Colonic mucosa (tissue), 4 donors: ENCODE results near the gene XCL2. TPM values are rescaled to one million over a fixed set of nuclear protein-coding genes. Genes with fewer than 3 reads are reported as not detected.

ENCODE experiments used
- DNase-seq: peaks from one replicate; pipeline ENCODE4 v3.0.0-alpha.2; 2020
- H3K27ac ChIP-seq: fragments of 200-600 bp; one replicate; pipeline ENCODE4 v1.8.0; 2021
- H3K27me3 ChIP-seq: fragments of 200-600 bp; one replicate; pipeline ENCODE4 v1.8.0; 2021
- H3K36me3 ChIP-seq: fragments of 200-600 bp; one replicate; pipeline ENCODE4 v1.8.0; 2021
- H3K4me1 ChIP-seq: fragments of 200-600 bp; one replicate; pipeline ENCODE4 v1.8.0; 2021; ENCODE audit warnings: mild to moderate bottlenecking
- H3K4me3 ChIP-seq: fragments of 200-600 bp; one replicate; pipeline ENCODE4 v1.8.0; 2021
- H3K9ac ChIP-seq, 2 donors: one replicate each; pipeline ENCODE4 v1.7.0; 2013; ENCODE audit warnings: control low read depth in 2 of 2, low read depth in 2 of 2, low read length in 2 of 2
- H3K9me3 ChIP-seq: fragments of 200-600 bp; one replicate; pipeline ENCODE4 v1.8.0; 2021
- intact Hi-C: fragments of 100-400 bp; cut with DNase I; formaldehyde crosslinking; loops from one replicate; pipeline ENCODE4 v1.14.1; 2022
- total RNA-seq, 2 donors: library from RNA; stranded (reverse); fragmentation: NEBNext Ultra II Directional in 1 of 2; extraction: Animal tissue kit (Norgen Biotek cat#: 25700) in 1 of 2; gene quantifications; one replicate each; pipeline ENCODE4 v1.2.1, GENCODE V29; 2021
- TF ChIP-seq, protein P1 (sequence below): fragments of 200-600 bp; IDR thresholded peaks from one replicate; pipeline ENCODE4 v1.8.0; 2022; ENCODE audit warnings: antibody characterized with exemption, mild to moderate bottlenecking
- donor health status: healthy.
- donor health status: DM: no; HTN: no; CAD: no.
- donor health status: DM: no; HTN: no; CAD: no.

The XCL2 gene
- total RNA-seq, 2 donors from 2014 or later: not detected

DNA sequence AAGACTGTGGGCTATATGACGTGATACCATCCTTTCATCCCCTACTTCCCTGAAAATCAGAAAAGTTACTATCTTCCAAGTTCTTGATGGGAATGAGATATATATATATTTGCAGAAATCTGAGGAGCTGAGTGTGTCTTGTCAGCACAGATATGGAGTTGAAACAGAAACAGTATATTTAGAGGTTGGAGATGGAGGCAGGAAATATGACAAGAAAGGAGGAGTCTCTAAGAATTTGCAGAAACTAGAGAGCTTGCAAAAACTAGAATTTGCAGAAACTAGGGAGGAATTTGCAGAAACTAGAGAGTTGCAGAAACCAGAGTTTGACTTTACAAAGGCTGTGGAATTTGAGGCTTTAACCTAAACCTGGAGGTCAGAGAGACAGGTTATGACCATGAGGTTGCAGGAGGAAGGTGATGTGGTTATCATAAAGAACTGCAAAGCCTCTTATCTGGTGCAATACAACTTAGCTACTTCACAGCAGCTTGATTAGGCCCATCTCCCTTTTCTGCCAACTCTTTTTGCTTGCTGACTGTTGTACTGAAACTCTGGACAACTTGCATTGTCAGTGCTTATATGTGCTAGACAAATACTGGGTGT is 22.3 kb downstream of the XCL2 start:
- intact Hi-C loops: no loop called here
- no peaks in the 10 kb centered on the region for H3K36me3 ChIP-seq
- TF ChIP-seq, protein P1, sequence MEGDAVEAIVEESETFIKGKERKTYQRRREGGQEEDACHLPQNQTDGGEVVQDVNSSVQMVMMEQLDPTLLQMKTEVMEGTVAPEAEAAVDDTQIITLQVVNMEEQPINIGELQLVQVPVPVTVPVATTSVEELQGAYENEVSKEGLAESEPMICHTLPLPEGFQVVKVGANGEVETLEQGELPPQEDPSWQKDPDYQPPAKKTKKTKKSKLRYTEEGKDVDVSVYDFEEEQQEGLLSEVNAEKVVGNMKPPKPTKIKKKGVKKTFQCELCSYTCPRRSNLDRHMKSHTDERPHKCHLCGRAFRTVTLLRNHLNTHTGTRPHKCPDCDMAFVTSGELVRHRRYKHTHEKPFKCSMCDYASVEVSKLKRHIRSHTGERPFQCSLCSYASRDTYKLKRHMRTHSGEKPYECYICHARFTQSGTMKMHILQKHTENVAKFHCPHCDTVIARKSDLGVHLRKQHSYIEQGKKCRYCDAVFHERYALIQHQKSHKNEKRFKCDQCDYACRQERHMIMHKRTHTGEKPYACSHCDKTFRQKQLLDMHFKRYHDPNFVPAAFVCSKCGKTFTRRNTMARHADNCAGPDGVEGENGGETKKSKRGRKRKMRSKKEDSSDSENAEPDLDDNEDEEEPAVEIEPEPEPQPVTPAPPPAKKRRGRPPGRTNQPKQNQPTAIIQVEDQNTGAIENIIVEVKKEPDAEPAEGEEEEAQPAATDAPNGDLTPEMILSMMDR: no peak
- DNase-seq: no peak
- no peaks in the 10 kb centered on the region for H3K27me3 ChIP-seq
- no peak overlapping the region for H3K9ac ChIP-seq
- no peaks in the 10 kb centered on the region for H3K4me1 ChIP-seq
- H3K9me3 ChIP-seq: no peaks in the 10 kb centered on the region
- H3K27ac ChIP-seq: no peak overlapping the region
- H3K4me3 ChIP-seq: no peak overlapping the region

DNA sequence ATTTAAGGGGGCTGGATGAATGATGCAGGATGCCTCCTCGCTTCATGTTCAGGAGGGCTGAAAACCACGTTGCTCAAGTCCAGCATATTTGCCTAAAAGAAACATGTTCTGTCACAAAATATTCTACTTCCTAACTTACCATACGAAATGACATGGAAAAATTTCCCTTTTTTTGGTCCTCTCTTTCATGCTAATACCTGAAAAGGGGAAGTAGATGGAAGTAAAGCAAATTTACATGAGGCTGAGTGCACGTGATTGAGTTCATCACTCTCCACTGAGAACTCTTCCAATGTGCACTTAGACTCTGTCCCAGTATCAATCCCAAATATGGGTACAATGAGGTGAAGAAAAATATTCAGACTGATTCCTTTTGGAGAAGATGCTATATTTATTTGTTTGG is 23.0 kb downstream of the XCL2 start:
- TF ChIP-seq, protein P1: no peak
- Histone ChIP-seq H3K36me3 (no peaks in the 10 kb centered on the region), H3K27me3 (no peaks in the 10 kb centered on the region), H3K9me3 (no peaks in the 10 kb centered on the region), H3K4me3 (no peak overlapping the region), H3K9ac (no peak overlapping the region), H3K27ac (no peak overlapping the region), H3K4me1 (no peaks in the 10 kb centered on the region)
- DNase-seq: no peak
- intact Hi-C loops: no loop called here

DNA sequence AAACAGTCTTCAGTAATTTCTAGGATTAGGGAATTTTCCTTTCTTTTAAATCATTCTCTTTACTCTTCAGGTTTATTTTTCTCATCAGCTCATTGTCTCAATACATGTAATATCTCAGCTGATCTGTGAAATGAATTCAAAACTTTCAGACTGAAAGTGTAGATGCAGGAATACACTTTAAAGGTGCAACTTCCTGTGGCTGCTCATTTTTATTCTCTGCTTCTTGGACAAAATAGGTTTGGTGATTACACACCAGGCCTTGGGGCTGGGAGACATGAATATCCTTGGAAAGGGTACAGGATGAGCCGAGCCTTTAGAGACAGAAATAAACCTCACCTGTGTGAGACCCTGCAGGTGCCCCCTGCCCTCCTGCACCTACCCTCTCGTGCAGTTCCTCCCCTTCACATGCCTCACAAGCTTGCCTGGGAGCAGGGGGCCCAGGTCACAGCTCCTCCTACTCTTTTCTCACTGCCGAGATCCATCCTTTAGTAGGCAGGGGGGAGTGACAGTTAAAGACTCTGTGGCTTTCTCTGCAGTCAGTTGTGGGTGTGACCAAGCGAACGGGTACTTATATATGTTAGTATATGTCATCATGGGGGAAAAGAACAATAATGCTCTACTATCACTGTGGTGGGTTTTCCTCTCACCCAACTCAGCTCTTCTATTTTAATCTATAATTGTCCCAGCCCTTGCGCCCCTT is 23.6 kb downstream of the XCL2 start:
- H3K9me3 ChIP-seq: no peaks in the 10 kb centered on the region
- TF ChIP-seq, protein P1: no peak
- no peak for DNase-seq
- H3K4me1 ChIP-seq: no peaks in the 10 kb centered on the region
- no peak overlapping the region for H3K9ac ChIP-seq
- intact Hi-C loops: no loop called here
- no peak overlapping the region for H3K27ac ChIP-seq
- H3K4me3 ChIP-seq: no peak overlapping the region
- H3K27me3 ChIP-seq: no peaks in the 10 kb centered on the region
- H3K36me3 ChIP-seq: no peaks in the 10 kb centered on the region

DNA sequence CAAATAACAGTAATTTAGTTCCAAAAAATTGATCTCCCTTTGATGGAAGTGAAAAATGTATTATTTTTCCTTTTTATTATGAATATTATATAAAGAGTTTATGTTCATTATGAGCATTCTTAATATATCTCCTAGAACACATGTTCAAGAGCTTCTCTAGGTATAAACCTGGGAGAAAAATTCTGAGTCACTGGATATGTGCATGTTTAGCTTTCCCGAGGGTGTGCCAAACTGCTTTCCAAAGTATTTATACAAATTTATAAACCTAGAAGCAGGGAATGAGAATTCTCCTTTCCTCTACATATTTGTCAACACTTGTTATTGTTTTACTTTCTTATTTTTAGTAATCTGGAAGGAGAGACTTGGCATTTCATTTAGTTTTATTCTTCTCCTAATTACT is 25.0 kb downstream of the XCL2 start:
- H3K27ac ChIP-seq: no peak overlapping the region
- TF ChIP-seq, protein P1: no peak
- H3K9ac ChIP-seq: no peak overlapping the region
- DNase-seq: no peak
- H3K27me3 ChIP-seq: no peaks in the 10 kb centered on the region
- no peak overlapping the region for H3K4me3 ChIP-seq
- no peaks in the 10 kb centered on the region for H3K36me3 ChIP-seq
- intact Hi-C loops: no loop called here
- H3K9me3 ChIP-seq: no peaks in the 10 kb centered on the region
- no peaks in the 10 kb centered on the region for H3K4me1 ChIP-seq

DNA sequence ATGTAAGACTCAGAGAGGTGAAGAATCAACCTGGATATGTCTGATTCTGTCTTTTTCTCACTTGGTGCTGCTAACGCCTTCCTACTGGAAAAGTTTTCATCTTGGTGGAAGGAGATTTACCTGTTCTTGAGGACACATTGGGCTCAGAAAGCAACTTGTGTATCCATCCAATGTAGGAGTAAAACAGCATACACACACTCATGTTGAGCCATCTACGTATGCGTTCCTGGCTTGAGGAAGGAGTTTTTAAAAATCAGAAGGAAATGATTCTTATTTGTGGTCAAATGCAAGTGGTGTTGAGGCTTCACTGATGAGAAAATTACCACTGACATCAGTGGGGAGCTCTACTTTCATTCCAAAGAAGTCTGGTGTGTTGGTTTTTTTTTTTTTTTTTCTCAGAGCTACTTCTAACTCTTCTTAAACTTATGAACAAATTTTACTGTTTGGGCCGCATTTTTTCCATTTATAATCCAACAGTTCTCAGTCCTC is 25.6 kb downstream of the XCL2 start:
- H3K4me1 ChIP-seq: no peaks in the 10 kb centered on the region
- no peak for DNase-seq
- H3K36me3 ChIP-seq: no peaks in the 10 kb centered on the region
- no peaks in the 10 kb centered on the region for H3K9me3 ChIP-seq
- no peaks in the 10 kb centered on the region for H3K27me3 ChIP-seq
- TF ChIP-seq, protein P1: no peak
- no peak overlapping the region for H3K27ac ChIP-seq
- no peak overlapping the region for H3K4me3 ChIP-seq
- intact Hi-C loops: no loop called here
- no peak overlapping the region for H3K9ac ChIP-seq
